Kidney glomerular epithelial cell (primary cell): ENCODE data around the gene BCL2L15.
"Not testable (repeated sequence)": the region's sequence is repeated elsewhere in the genome, so short reads cannot be mapped to it uniquely, and the experiment has no call there.

Experiments used
- DNase-seq: peaks from one replicate; lab custom pipeline; 2025; lab: John Stamatoyannopoulos, UW

BCL2L15 gene

DNA sequence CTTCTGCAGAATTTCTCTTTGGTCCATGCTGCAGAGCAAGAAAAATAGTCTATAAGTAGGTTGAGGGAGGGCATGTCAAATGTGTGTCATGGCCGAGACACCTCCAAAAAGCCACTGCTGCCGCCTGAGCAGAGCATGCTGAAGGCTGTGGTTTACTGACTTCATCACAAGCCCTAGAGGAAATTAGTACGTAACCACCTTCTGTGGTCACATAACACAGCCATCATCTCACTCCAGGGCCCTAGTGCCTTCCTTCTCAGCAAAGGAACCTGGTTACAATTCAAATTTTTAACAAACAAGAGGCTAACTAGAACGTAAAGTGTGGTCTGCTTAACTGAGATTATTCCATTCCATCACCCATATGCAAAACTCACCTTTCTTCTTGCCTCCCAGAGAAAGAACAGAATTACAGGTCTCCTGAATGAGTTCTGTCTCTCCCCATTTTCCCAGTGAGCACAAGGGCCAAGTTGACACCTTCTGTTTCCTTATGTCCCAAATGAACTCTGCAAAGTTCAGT is 15.7 kb downstream of the BCL2L15 start, which contains the start of gene PTPN22:
Gene PTPN22, minus strand, starts transcription at position 116 of the 517 bp plus-strand sequence.
- peak; percentile 29 for DNase-seq

GRCh38 chr1:113870778-113871177 is 16.6 kb downstream of the BCL2L15 start:
- DNase-seq, result no peak

DNA sequence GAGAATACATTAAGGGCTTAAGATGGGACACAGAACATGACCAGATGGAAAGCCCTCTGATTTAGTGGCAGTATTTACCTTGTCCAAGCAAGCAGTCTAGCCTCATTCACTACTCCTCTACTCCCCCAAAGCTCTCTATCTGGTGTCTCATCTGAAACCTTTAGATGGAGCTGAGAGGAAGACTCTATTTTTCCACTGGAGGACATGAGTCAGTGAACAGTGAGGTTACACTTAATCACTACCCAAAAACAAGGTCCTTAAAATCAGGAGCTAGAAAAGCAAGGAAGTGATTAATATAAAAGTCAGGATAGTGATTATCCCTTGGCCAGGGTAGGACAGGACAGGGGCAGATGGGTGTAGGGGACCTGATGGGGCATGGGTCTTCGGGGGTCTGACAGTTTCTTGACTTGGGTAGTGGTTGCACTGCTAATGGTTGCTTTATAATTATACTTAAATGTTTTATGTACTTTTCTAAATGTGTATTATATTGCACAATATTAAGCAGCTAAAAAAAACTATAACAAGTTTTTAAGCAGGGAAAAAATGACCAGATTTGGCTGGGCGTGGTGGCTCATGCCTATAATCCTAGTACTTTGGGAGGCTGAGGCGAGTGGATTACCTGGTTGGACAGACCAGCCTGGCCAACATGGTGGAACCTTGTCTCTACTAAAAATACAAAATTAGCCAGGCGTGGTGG is 18.8 kb downstream of the BCL2L15 start:
- no peak for DNase-seq

- no peak for DNase-seq
These were observed 25.7 kb downstream of the BCL2L15 start for GRCh38 chr1:113861641-113862040.

- peak; percentile 65 for DNase-seq
These were observed 26.5 kb downstream of the BCL2L15 start for GRCh38 chr1:113860891-113861290.

GRCh38 chr1:113859478-113860175 is 27.8 kb downstream of the BCL2L15 start:
- DNase-seq, result no peak

DNA sequence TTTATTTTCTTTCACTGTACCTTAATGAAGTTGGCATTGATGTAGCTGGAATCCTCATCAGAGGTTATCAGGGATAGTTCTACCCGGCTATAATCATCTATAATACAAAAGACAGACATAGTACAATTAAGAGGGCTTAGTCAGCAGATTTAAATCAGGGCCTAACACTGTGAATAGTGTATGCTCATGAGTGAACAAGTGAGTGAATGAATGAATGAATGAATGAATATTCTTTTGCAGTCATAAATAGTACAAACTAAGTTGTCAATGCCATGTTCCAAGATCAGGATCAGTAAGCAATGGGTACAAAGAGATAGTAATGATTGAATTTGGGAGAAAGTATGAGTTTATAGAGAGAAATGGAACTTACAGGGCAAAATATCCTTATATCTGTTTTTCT is 28.4 kb downstream of the BCL2L15 start:
- DNase-seq, result no peak

- DNase-seq, result no peak
These were observed 29.0 kb downstream of the BCL2L15 start for GRCh38 chr1:113858418-113858817.

DNA sequence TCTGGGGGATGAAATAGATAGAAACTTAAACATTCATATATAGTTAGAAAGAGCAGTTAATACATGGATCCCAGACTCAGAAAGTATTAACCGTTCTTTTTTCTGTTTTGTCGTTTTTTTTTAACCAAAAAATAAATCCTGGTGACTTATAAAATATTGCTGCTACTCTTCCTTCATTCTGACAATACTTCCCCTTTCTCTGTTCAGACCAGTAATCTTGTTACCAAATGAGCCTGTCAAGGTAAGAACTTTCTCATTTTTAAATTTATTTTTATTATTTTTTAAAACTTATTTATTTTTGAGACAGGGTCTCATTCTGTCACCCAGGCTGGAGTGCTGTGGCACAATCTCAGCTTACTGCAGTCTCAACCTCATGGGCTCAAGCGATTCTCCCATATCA is 29.6 kb downstream of the BCL2L15 start:
- DNase-seq, result no peak

DNA sequence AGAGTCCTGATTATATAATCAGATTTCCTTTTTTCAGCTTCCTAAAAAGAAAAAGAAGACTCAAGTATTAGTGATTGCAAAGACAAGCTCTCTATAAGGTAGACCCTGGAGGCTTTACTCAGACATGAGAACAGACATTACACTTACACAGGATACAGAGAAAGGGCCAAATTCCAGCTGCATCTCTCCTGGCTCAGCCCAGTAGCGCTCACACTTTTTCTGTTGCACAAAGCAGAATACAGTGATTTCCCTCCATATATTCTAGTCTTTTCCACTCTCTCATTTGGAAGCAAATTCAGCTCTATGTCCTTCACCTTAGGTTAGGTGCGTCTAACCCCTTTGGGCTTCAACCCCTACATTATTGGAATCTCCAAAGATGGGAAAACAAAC is 31.0 kb downstream of the BCL2L15 start:
- DNase-seq, result no peak

DNA sequence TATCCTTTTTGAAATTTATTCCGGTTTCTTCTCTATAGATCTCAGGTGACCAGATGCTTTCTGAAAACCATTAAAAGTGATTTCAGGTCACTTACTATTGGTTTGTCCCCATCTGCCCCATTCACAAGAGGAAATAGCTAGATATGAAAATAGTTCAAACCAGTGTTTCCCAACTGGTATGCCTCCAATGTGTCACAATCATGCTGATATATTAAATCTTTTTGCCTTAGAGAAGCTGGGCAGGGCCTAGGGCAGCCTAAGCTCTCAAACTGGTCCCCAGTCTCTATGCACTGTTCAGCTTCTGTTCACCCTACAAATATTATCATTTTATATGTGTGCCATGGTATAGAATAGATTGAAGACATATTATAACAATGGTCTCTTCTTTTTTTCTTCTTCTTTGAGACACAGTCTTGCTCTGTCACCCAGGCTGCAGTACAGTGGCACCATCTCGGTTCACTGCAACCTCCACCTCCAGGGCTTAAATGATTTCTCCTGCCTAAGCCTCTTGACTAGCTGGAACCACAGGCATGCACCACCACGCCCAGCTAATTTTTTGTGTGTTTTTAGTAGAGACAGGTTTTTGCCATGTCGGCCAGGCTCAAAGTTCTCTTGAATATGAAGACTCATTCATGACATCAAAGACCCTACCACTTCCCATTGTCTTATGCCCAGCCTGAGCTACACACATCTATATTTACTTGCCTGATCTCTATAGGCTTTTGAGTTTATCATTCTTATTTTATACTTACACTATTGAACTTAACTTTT is 31.6 kb downstream of the BCL2L15 start:
- DNase-seq, result no peak

DNA sequence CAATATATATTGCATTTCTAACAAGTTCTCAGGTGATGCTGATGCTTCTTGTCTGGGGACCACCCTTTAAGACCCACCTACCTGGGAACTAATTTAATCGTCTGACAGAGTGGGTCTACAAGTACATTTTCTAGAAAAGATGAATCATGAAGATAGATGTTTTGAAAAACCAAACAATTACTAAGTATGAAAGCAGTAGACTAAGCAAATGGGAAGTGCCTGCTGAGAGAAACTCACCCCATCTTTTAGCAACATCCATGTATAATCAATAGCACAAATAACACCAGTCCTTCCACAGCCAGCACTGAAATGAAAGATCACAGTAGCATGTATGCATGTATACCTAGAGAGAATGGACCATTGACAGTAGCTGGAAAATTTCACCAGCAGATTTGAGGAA is 33.1 kb downstream of the BCL2L15 start:
- DNase-seq, result no peak

DNA sequence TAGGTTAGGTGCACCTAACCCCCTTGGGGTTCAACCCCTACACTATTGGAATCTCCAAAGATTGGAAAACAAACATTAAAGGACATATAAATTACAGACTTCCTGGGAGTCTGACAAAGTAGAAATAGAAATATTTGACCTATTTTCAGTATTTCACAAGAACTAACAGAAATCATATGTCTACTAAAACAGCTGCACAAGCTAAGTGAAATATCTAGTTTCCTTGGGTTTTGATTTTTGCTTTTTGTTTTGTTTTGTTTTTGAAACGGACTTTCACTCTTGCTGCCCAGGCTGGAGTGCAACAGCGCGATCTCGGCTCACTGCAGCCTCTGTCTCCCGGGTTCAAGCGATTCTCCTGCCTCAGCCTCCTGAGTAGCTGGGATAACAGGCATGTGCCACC is 34.7 kb downstream of the BCL2L15 start:
- not testable (repeated sequence) for DNase-seq

- DNase-seq, result no peak
These were observed 37.1 kb downstream of the BCL2L15 start for GRCh38 chr1:113850127-113850796.

DNA sequence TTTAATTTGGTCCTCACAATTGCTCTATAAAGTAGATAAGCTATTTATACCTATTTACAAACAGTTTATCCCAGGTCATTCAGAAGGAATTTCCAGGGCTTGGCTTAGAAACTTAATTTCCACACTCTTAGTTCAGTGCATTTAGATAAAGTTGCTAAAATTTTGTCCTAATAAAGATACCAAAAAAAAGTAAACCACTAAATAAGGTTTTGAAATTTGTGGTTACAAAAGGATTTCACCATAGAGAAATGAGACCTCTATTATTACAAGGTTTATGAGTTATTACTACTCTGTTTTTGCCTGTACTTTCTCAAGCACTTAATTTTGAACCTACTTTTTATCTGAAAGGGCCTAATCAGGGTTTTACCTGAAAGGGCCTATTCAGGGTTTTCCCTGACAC is 38.3 kb downstream of the BCL2L15 start:
- DNase-seq, result no peak

- DNase-seq, result no peak
These were observed 40.9 kb downstream of the BCL2L15 start for GRCh38 chr1:113846391-113847035.

GRCh38 chr1:113836534-113836933 is 50.8 kb downstream of the BCL2L15 start:
- no peak for DNase-seq

DNA sequence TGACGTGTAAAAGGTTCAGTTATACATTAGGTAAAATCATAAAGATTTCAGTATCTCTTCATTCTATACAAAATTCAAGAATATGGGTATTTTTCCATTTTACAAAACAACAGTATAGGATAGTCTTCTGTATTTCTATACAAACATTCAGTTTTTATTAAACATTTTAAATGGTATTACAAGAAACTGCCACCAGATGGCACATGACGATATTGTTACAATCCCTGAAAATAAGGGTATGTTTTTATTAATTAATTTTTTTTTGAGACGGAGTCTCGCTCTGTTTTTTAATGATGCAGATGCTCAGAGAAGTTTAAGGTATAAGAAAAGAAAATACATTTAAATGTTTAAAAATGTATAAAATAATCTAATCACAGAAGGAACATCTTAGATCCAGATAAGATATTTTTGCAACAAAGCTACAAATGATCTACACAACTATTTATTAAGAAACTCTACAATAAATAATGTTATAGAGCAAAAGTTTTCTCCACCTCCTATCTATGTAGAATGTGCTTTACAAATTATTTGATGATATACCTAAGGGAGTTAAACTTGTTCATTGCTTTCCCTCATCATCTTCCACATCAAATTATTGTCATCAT is 51.6 kb downstream of the BCL2L15 start:
- peak; percentile 62 for DNase-seq

GRCh38 chr1:113834716-113835115 is 52.7 kb downstream of the BCL2L15 start:
- DNase-seq, result no peak
